SKM-1 (cell line): Measurements from ENCODE around the gene TRAPPC2L.

ENCODE experiments used
- DNase-seq: peaks from one replicate; lab custom pipeline; 2025; ENCODE audit not compliant: unreplicated experiment; lab: John Stamatoyannopoulos, UW

Gene TRAPPC2L

GRCh38 chr16:88856828-88857727 lies at the start of gene TRAPPC2L, which contains the start of gene GALNS:
Gene TRAPPC2L, plus strand, starts transcription at chr16:88857127. Its CDS starts 24 bp downstream, at chr16:88857151.
Gene GALNS, minus strand, starts transcription at chr16:88856947. Its CDS starts 70 bp downstream, at chr16:88856877.
- peak; percentile 96 for DNase-seq

- no peak for DNase-seq
Measured at GRCh38 chr16:88807142-88807625, 49.7 kb upstream of the TRAPPC2L start.

- no peak for DNase-seq
Measured at GRCh38 chr16:88807626-88808453, 49.1 kb upstream of the TRAPPC2L start.

GRCh38 chr16:88809068-88809675 lies 47.8 kb upstream of the TRAPPC2L start:
- DNase-seq = no peak

- DNase-seq = no peak
Measured at GRCh38 chr16:88809676-88810165, 47.2 kb upstream of the TRAPPC2L start.

- DNase-seq = no peak
Measured at GRCh38 chr16:88810166-88810911, 46.6 kb upstream of the TRAPPC2L start.

- DNase-seq = no peak
Measured at GRCh38 chr16:88810912-88811768, 45.8 kb upstream of the TRAPPC2L start.

- DNase-seq = peak; percentile 56
Measured at GRCh38 chr16:88811769-88812512, 45.0 kb upstream of the TRAPPC2L start, which contains the start of gene APRT. Gene APRT, minus strand, starts transcription at chr16:88811928. Its CDS starts 29 bp downstream, at chr16:88811899.

GRCh38 chr16:88812513-88813268 lies 44.2 kb upstream of the TRAPPC2L start:
- DNase-seq = peak; percentile 56

GRCh38 chr16:88813269-88814143 lies 43.4 kb upstream of the TRAPPC2L start:
- DNase-seq = no peak

GRCh38 chr16:88814144-88814502 lies 42.8 kb upstream of the TRAPPC2L start:
- no peak for DNase-seq

- no peak for DNase-seq
Measured at GRCh38 chr16:88815227-88815626, 41.7 kb upstream of the TRAPPC2L start.

GRCh38 chr16:88815901-88816589 lies 40.9 kb upstream of the TRAPPC2L start:
- no peak for DNase-seq

- DNase-seq = no peak
Measured at GRCh38 chr16:88816736-88817535, 40.0 kb upstream of the TRAPPC2L start.

GRCh38 chr16:88817785-88818574 lies 38.9 kb upstream of the TRAPPC2L start:
- no peak for DNase-seq
